A673 (cell line): ENCODE measurements around the gene TRDN.

Source experiments
- CTCF ChIP-seq: fragments of 300-800, 200-600 bp; sonication (generic); conservative IDR thresholded peaks from 2 replicates; pipeline ENCODE4 v1.5.1; 2017; ENCODE audit warnings: low read depth, mild to moderate bottlenecking, antibody characterized with exemption, low read length, moderate library complexity, mixed read lengths
- EZH2 ChIP-seq: fragments of 200-600 bp; sonication (generic); IDR thresholded peaks from 2 replicates; pipeline ENCODE4 v1.6.1; 2017; ENCODE audit warnings: borderline replicate concordance, low read depth, mild to moderate bottlenecking, mixed read lengths, antibody characterized with exemption, low read length; ENCODE audit not compliant: poor library complexity, severe bottlenecking

GRCh38 chr6:123224077-123224476 lies 412.7 kb downstream of the TRDN start:
- TF ChIP-seq CTCF (no peak), EZH2 (no peak)
